Breast epithelium (tissue), 3 donors: ENCODE results near the gene SCT.

Experiments
- CTCF ChIP-seq, 3 donors: fragments of 450-650 bp; IDR thresholded peaks; one replicate each; pipeline ENCODE4 v1.5.1; 2016 to 2017; ENCODE audit warnings: antibody characterized with exemption in 3 of 3, mild to moderate bottlenecking in 3 of 3, moderate library complexity in 3 of 3
- POLR2A ChIP-seq: fragments of 450-650 bp; IDR thresholded peaks from one replicate; pipeline ENCODE4 v1.6.1; 2016; ENCODE audit warnings: antibody characterized with exemption, mild to moderate bottlenecking, moderate library complexity

DNA sequence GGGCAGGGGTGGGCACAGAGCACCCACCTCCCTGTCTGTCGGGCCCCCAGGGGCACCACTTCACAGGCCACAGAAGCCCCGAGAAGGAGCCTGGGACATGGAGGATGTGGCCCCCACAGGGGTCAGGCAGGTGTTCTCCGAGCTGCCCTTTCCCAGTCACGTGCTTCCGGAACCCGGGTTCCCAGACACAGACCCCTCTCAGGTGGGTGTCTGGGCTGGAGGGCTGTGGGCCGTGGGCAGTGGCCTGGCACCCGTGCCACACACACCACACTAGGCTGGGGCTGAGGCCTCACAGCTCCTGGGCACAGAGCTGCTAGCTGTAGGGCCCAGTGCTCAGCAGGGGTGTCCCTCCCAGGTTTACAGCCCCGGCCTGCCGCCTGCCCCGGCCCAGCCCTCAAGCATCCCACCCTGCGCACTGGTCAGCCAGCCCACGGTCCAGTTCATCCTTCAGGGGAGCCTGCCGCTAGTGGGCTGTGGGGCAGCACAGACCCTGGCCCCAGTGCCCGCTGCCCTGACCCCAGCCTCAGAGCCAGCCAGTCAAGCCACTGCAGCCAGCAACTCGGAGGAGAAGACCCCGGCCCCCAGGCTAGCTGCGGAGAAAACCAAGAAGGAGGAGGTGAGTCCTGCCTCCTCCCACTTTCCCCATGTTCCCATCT lies 16.7 kb downstream of the SCT start:
- TF ChIP-seq CTCF (IDR thresholded peaks at IDR 0.05) (no peak), POLR2A (no peak)
